CD4-positive, alpha-beta memory T cell (primary cell): ENCODE results near the gene ESPL1. TPM values are rescaled to one million over a fixed set of nuclear protein-coding genes. Genes with fewer than 3 reads are reported as not detected.

ENCODE experiments used
- CTCF ChIA-PET: fragments of 350-600 bp; sonication (Branson Sonifier 250); formaldehyde crosslinking; loops from one replicate; lab custom pipeline; 2021; ENCODE audit warnings: inconsistent platforms; ENCODE audit not compliant: partially characterized antibody; lab: Charles Lee
- POLR2A ChIA-PET: fragments of 350-600 bp; sonication (Branson Sonifier 250); formaldehyde crosslinking; loops from one replicate; lab custom pipeline; 2021; ENCODE audit not compliant: partially characterized antibody; lab: Charles Lee
- DNase-seq, 5 donors: peaks; one replicate each; pipeline versions ENCODE4 v3.0.0 to v3.0.0-alpha.2; 2020 to 2022; ENCODE audit warnings: mixed read lengths in 1 of 5
- H3K27ac ChIP-seq: one replicate; pipeline ENCODE4 v1.7.0; 2013; ENCODE audit warnings: low read depth, low read length
- H3K27me3 ChIP-seq: 2 replicates; pipeline ENCODE4 v1.7.0; 2013; ENCODE audit warnings: mild to moderate bottlenecking, low read length, moderate library complexity; ENCODE audit not compliant: insufficient read depth
- H3K36me3 ChIP-seq: 2 replicates; pipeline ENCODE4 v1.7.0; 2013; ENCODE audit warnings: mild to moderate bottlenecking, low read length, moderate library complexity; ENCODE audit not compliant: insufficient read depth
- H3K4me1 ChIP-seq: 2 replicates; pipeline ENCODE4 v1.7.0; 2013; ENCODE audit warnings: mild to moderate bottlenecking, low read length, moderate library complexity; ENCODE audit not compliant: insufficient read depth
- H3K4me3 ChIP-seq, 2 donors: one replicate each; pipeline ENCODE4 v1.7.0; 2013; ENCODE audit warnings: low read length in 2 of 2, mild to moderate bottlenecking in 1 of 2
- H3K9me3 ChIP-seq, 2 donors: one replicate each; pipeline ENCODE4 v1.7.0; 2013; ENCODE audit warnings: low read length in 2 of 2, control low read depth in 1 of 2; ENCODE audit not compliant: control insufficient read depth in 1 of 2
- H3K27ac Mint-ChIP-seq, 7 donors: one replicate each; pipeline ENCODE4 v1.8.0; 2020 to 2021; ENCODE audit warnings: mixed read lengths in 7 of 7, mild to moderate bottlenecking in 6 of 7, inconsistent platforms in 3 of 7, moderate library complexity in 3 of 7
- H3K27me3 Mint-ChIP-seq, 2 donors: one replicate each; pipeline ENCODE4 v1.8.0; 2020 to 2021; ENCODE audit warnings: mixed read lengths in 2 of 2
- H3K36me3 Mint-ChIP-seq, 2 donors: one replicate each; pipeline ENCODE4 v1.8.0; 2020 to 2021; ENCODE audit warnings: mixed read lengths in 2 of 2, inconsistent platforms in 1 of 2, mild to moderate bottlenecking in 1 of 2
- H3K4me1 Mint-ChIP-seq, 4 donors: one replicate each; pipeline ENCODE4 v1.8.0; 2020 to 2021; ENCODE audit warnings: mixed read lengths in 4 of 4, mild to moderate bottlenecking in 1 of 4
- H3K4me3 Mint-ChIP-seq, 8 donors: one replicate each; pipeline ENCODE4 v1.8.0; 2020 to 2021; ENCODE audit warnings: mixed read lengths in 8 of 8, mild to moderate bottlenecking in 7 of 8, moderate library complexity in 6 of 8, inconsistent platforms in 3 of 8
- H3K9me3 Mint-ChIP-seq, 8 donors: one replicate each; pipeline ENCODE4 v1.8.0; 2020 to 2021; ENCODE audit warnings: mixed read lengths in 8 of 8, mild to moderate bottlenecking in 5 of 8, inconsistent platforms in 3 of 8, moderate library complexity in 1 of 8
- intact Hi-C: fragments of 100-400 bp; cut with micrococcal nuclease; formaldehyde crosslinking; loops from one replicate; pipeline ENCODE4 v1.15.1; 2023
- polyA plus RNA-seq, 2 donors: library from polyadenylated mRNA; unstranded; fragments of 300-500 nt; fragmentation: Illumina TruSeq; gene quantifications; one replicate each; pipeline ENCODE4 v1.2.3, GENCODE V29; 2021
- total RNA-seq, 2 experiments: library from RNA; stranded (reverse); gene quantifications; one replicate each; pipeline ENCODE4 v1.2.3, GENCODE V29; 2021

Gene ESPL1
- total and polyA plus RNA-seq, 4 experiments from 2014 or later, result 0.16 to 0.55 (median 0.20) TPM; not detected in 1

GRCh38 chr12:53230108-53230845 is 37.8 kb upstream of the ESPL1 start:
- peak overlapping the region; percentile 16 to 85 (median 70) for H3K4me3 Mint-ChIP-seq
- H3K36me3 Mint-ChIP-seq, result peaks cover 5 to 17% of the 10 kb centered on the region in 2 donors
- DNase-seq, result peak in 1 of 5 donors; percentile 58
- Histone ChIP-seq H3K27ac (peak overlapping the region; percentile 68), H3K4me1 (peaks cover 85% of the 10 kb centered on the region), H3K27me3 (no peaks in the 10 kb centered on the region), H3K9me3 (no peaks in the 10 kb centered on the region), H3K4me3 (no peak overlapping the region), H3K36me3 (peaks cover 3% of the 10 kb centered on the region)
- peaks cover 44 to 86% (median 69%) of the 10 kb centered on the region in 4 donors for H3K4me1 Mint-ChIP-seq
- H3K9me3 Mint-ChIP-seq, result no peaks in the 10 kb centered on the region
- ChIA-PET POLR2A (interaction anchor here (0.8 to 16.9 kb wide), 5 partner anchors 12 to 65 kb away, joined by 3 to 333 read pairs (median 4); partner anchors contain the start of gene PFDN5), CTCF (interaction anchor here (0.8 to 1.3 kb wide), 2 partner anchors 14 to 24 kb away, joined by 3 to 6 read pairs; no protein-coding TSS in a partner anchor)
- H3K27ac Mint-ChIP-seq, result peak overlapping the region; percentile 73 to 98 (median 90)
- H3K27me3 Mint-ChIP-seq, result no peaks in the 10 kb centered on the region
- intact Hi-C loops, result no loop called here

GRCh38 chr12:53231671-53231920 is 36.5 kb upstream of the ESPL1 start:
- peaks cover 3% of the 10 kb centered on the region for H3K36me3 ChIP-seq
- no peaks in the 10 kb centered on the region for H3K27me3 Mint-ChIP-seq
- ChIA-PET POLR2A (interaction anchor here (1.1 to 16.9 kb wide), 2 partner anchors 13 to 25 kb away, joined by 4 to 333 read pairs; partner anchors contain the start of gene ITGB7), CTCF (interaction anchor here (1.2 to 2.4 kb wide), 3 partner anchors 16 to 22 kb away, joined by 3 to 6 read pairs (median 5); no protein-coding TSS in a partner anchor)
- H3K36me3 Mint-ChIP-seq, result peaks cover 5 to 17% of the 10 kb centered on the region in 2 donors
- peak overlapping the region; percentile 68 for H3K27ac ChIP-seq
- H3K27me3 ChIP-seq, result no peaks in the 10 kb centered on the region
- H3K9me3 ChIP-seq, result no peaks in the 10 kb centered on the region
- peak overlapping the region; percentile 72 to 89 (median 80) for H3K4me3 Mint-ChIP-seq
- H3K4me3 ChIP-seq, result peak overlapping the region; percentile 54 to 57
- H3K27ac Mint-ChIP-seq, result peak overlapping the region in 6 of 7 donors; percentile 48 to 98 (median 90)
- no peaks in the 10 kb centered on the region for H3K9me3 Mint-ChIP-seq
- DNase-seq, result no peak
- H3K4me1 ChIP-seq, result peaks cover 90% of the 10 kb centered on the region
- H3K4me1 Mint-ChIP-seq, result peaks cover 54 to 89% (median 73%) of the 10 kb centered on the region in 4 donors
- intact Hi-C loops, result no loop called here

GRCh38 chr12:53231921-53232645 is 36.0 kb upstream of the ESPL1 start, which contains the start of gene RARG:
TSS of gene RARG (minus strand) at chr12:53232209. CDS start at chr12:53227545, 4,664 bp downstream.
- POLR2A ChIA-PET, result interaction anchor here (0.5 to 16.9 kb wide), 4 partner anchors 14 to 128 kb away, joined by 3 to 333 read pairs (median 4); partner anchors contain the start of gene ITGB7
- intact Hi-C loops, result loop anchor here (1.0 kb wide), 2 partner anchors 12 to 19 kb away; no protein-coding TSS in a partner anchor
- no peaks in the 10 kb centered on the region for H3K9me3 ChIP-seq
- peak; percentile 64 to 83 (median 67) for DNase-seq
- peaks cover 92% of the 10 kb centered on the region for H3K4me1 ChIP-seq
- Mint-ChIP-seq H3K27me3 (no peaks in the 10 kb centered on the region), H3K4me1 (peaks cover 55 to 89% (median 74%) of the 10 kb centered on the region in 4 donors), H3K4me3 (peak within 1 kb of the TSS; percentile 87 to 98 (median 93)), H3K27ac (peak within 1 kb of the TSS; percentile 89 to 98 (median 95)), H3K9me3 (no peaks in the 10 kb centered on the region), H3K36me3 (peaks cover 2 to 13% of the 10 kb centered on the region in 2 donors)
- peak within 1 kb of the TSS; percentile 63 to 90 for H3K4me3 ChIP-seq
- CTCF ChIA-PET, result interaction anchor here (1.2 to 2.4 kb wide), 5 partner anchors 9 to 22 kb away, joined by 3 to 7 read pairs (median 5); no protein-coding TSS in a partner anchor
- H3K27me3 ChIP-seq, result no peaks in the 10 kb centered on the region
- peaks cover 3% of the 10 kb centered on the region for H3K36me3 ChIP-seq
- H3K27ac ChIP-seq, result peak within 1 kb of the TSS; percentile 71

GRCh38 chr12:53232646-53233461 is 35.2 kb upstream of the ESPL1 start:
- intact Hi-C loops, result loop anchor here (1.0 kb wide), 2 partner anchors 13 to 18 kb away; no protein-coding TSS in a partner anchor
- peak; percentile 51 to 79 (median 66) for DNase-seq
- H3K27ac ChIP-seq, result peak overlapping the region; percentile 71
- CTCF ChIA-PET, result interaction anchor here (0.7 to 2.4 kb wide), 9 partner anchors 10 to 36 kb away, joined by 3 to 7 read pairs (median 4); no protein-coding TSS in a partner anchor
- peaks cover 60 to 90% (median 75%) of the 10 kb centered on the region in 4 donors for H3K4me1 Mint-ChIP-seq
- peaks cover 0 to 8% of the 10 kb centered on the region in 2 donors for H3K36me3 Mint-ChIP-seq
- peaks cover under 1% of the 10 kb centered on the region for H3K36me3 ChIP-seq
- no peaks in the 10 kb centered on the region for H3K9me3 Mint-ChIP-seq
- POLR2A ChIA-PET, result interaction anchor here (0.5 to 16.9 kb wide), 6 partner anchors 15 to 128 kb away, joined by 3 to 333 read pairs (median 6); partner anchors contain the start of gene ITGB7
- no peaks in the 10 kb centered on the region for H3K27me3 Mint-ChIP-seq
- no peaks in the 10 kb centered on the region for H3K9me3 ChIP-seq
- H3K27me3 ChIP-seq, result no peaks in the 10 kb centered on the region
- H3K4me1 ChIP-seq, result peaks cover 92% of the 10 kb centered on the region
- peak overlapping the region; percentile 89 to 98 (median 95) for H3K27ac Mint-ChIP-seq
- peak overlapping the region; percentile 87 to 98 (median 93) for H3K4me3 Mint-ChIP-seq
- H3K4me3 ChIP-seq, result peak overlapping the region; percentile 63 to 90

GRCh38 chr12:53233671-53234121 is 34.4 kb upstream of the ESPL1 start:
- peak overlapping the region; percentile 68 to 98 (median 92) for H3K4me3 Mint-ChIP-seq

More at GRCh38 chr12:53233671-53234121, 34.4 kb upstream of the ESPL1 start:
- CTCF ChIA-PET, result interaction anchor here (0.7 to 2.4 kb wide), 10 partner anchors 10 to 35 kb away, joined by 3 to 7 read pairs (median 4); no protein-coding TSS in a partner anchor
- Histone ChIP-seq H3K27ac (peak overlapping the region; percentile 71), H3K9me3 (no peaks in the 10 kb centered on the region), H3K36me3 (no peaks in the 10 kb centered on the region), H3K4me3 (peak overlapping the region; percentile 63 to 90), H3K4me1 (peaks cover 84% of the 10 kb centered on the region), H3K27me3 (no peaks in the 10 kb centered on the region)
- intact Hi-C loops, result no loop called here
- Mint-ChIP-seq H3K27ac (peak overlapping the region; percentile 94 to 98 (median 96)), H3K27me3 (no peaks in the 10 kb centered on the region), H3K4me1 (peaks cover 55 to 82% (median 69%) of the 10 kb centered on the region in 4 donors), H3K9me3 (no peaks in the 10 kb centered on the region), H3K36me3 (peaks cover 0 to 3% of the 10 kb centered on the region in 2 donors)
- POLR2A ChIA-PET, result interaction anchor here (1.4 to 16.9 kb wide), 4 partner anchors 15 to 27 kb away, joined by 4 to 333 read pairs (median 16); partner anchors contain the start of gene ITGB7
- DNase-seq, result no peak
